Dermis microvascular lymphatic vessel endothelial cell (primary cell): ENCODE data around the gene PLCH2. TPM values are rescaled to one million over a fixed set of nuclear protein-coding genes. Genes with fewer than 3 reads are reported as not detected.

Experiments used
- DNase-seq, 2 donors: peaks; one replicate each; pipeline versions ENCODE4 v3.0.0 to v3.0.0-alpha.2; 2010; ENCODE audit warnings: low read depth in 2 of 2
- total RNA-seq: library from RNA; depleted of rRNA; stranded (reverse); fragments of >200 nt; gene quantifications from 2 replicates; pipeline ENCODE4 v1.2.1, GENCODE V29; 2014

The PLCH2 gene
- total RNA-seq, 1 donor from 2014 or later, result under 0.01 TPM

DNA sequence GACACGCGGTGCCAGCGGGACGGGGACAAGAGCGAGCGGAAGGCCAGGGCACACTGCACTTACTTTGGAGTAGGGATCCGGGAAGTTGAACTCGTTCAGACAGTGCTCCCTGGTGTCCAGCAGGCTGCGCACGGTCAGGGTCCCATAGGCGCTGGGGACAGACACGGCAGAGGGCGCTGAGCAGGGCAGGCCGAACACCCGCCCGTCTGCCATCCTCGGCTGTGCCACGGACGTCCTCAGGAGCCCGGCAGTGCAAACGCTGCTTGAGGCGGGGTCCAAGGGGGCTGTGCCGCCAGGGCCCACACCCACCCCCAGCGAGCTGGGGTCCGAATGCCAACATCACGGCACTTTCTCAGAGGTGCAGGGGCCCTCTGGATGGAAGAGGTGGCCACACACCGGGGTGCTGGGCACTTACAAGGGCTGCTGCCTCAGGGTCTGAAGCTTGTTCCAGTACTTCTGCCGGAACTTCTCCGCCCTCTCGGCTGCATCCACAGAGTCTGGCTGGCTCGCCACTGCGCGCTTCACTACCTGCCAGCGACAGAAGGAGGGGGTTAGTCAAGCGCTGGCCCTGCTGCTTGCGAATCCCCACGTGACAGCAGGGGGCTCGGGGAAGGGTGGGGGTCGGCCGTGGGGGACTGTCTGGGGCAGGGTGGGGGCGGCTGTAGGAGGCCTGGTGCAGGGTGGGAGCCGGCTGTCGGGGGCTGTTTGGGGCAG lies 38.0 kb downstream of the PLCH2 start:
- DNase-seq, result no peak

GRCh38 chr1:2514863-2515762 lies 39.0 kb downstream of the PLCH2 start:
- no peak for DNase-seq

- no peak for DNase-seq
Measured at GRCh38 chr1:2515763-2516080, 39.6 kb downstream of the PLCH2 start.

GRCh38 chr1:2516124-2516523 lies 40.0 kb downstream of the PLCH2 start:
- DNase-seq, result no peak

DNA sequence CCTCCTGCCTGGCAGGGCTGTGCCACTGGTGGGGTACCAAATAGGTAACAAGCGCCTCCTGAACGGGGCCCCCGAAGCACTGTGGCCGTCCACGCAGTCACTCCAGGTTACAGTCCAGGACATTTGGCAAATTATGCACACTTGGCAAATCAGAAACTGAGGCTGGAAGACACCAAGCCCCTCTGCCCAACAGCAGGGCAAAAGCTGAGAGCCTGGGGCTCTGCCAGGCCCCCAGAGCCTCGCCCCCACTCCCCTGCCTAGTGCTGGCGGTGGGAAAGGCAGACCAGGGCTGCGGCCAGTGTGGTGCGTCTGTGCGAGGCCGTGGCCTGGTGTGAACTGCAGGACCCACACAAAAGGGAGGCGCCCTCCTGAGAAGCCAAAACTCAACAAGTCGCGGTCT lies 40.9 kb downstream of the PLCH2 start:
- no peak for DNase-seq

DNA sequence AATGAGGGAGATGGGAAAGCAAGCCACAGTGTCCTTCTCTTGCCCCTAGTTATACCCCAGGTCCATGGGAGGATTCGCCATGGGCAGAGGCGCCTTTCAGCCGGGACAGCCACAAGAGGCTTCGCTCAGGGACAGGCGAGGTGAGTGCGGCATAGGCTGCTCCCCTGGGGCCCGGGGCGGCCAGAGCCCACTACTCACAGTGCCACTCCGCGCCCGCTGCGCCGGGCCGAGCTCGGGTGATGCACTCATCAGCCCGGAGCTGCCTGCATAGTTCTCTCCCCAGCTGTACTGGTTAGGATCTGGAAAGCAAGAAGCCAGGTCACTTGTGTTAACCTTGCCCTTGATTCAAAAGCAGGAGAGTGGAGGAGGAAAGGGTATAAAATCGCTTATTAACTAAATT lies 41.9 kb downstream of the PLCH2 start:
- DNase-seq, result no peak

GRCh38 chr1:2518528-2518927 lies 42.4 kb downstream of the PLCH2 start:
- no peak for DNase-seq

DNA sequence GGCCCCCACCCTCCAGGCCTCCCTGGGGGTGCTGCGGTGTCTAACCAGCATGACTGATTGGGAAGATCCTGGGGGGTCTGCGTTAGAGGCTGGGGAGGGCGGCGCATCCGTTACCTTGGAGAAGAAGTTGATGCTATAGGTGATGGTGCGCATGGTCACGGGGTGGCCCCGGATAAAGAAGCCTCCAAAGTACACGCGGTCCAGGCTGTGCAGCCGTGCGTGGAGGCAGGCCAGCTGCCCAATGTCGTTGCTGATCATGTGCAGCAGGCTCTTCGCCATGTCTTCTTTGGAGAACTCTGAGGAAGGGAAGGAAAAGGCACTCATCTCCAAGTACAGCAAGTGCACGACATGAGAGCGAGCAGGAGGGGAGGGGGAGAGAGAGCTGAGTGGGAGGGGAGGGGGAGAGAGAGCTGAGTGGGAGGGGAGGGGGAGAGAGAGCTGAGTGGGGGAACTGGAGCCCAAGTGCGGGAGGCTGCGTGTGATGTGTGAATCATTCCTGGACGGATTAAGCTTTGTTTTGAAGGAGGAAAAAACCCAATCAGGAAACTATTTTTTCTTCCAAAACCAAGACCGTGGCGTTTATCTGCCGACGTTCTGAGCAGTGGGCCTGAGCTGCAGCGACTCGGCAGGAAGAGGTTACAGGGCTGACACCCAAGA lies 43.1 kb downstream of the PLCH2 start:
- no peak for DNase-seq

GRCh38 chr1:2519729-2520128 lies 43.6 kb downstream of the PLCH2 start:
- DNase-seq, result no peak

GRCh38 chr1:2520206-2520605 lies 44.1 kb downstream of the PLCH2 start:
- no peak for DNase-seq

GRCh38 chr1:2520806-2521205 lies 44.7 kb downstream of the PLCH2 start:
- no peak for DNase-seq

DNA sequence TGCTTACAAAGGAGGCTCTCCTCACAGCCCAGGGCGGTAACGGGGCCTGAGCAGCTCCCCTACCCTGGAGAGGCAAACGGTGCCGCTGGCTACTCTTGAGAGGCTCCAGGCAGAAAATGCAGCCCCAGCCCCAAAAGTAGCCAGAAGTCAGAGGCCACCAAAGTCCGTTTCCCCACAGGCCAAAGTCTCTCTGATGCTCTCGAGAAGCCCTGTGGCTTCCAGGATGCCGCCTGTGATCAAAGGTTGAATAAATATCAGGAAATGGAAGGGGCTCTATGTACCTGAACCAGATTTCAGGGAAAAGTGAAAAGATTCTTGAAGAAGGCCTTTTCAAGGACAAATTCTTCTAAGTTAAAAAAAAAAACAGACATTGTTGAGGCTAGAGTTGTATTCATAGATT lies 46.1 kb downstream of the PLCH2 start:
- no peak for DNase-seq

DNA sequence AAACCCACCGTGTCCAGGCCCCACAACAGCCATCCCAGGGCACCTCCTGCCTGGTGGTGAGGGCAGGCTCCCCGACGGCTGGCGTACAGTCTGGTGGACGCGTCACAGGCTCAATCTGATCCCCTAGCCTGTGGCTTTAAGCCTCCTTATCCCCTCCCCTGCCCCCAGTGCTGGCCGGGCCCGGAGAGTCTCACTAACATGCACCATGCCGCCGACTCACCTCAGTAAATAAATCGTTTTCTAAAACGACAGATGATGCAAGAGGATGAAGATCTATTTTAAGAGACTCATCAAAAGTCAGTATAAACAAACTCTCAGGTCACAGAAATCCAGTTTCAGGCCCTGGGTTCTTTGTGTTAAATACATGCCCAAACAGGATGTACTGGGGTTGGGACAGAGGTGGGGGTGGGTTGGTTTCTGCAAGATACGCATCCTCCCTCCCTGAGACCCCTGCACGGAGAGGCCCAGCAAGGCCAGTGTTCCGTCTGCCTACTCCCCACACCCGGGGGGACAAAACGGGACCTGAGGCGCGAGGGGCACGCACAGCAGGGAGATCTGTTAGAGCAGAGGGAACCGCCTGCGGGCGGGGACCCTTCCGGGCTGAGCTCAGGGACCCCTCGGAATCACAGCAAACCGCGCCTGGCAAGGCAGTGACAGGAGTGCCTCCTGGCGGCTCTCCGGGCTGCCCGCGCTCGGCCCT lies 47.3 kb downstream of the PLCH2 start:
- DNase-seq, result peak in 1 of 2 donors; percentile 24

- DNase-seq, result no peak
Measured at GRCh38 chr1:2523891-2524609, 48.0 kb downstream of the PLCH2 start.

DNA sequence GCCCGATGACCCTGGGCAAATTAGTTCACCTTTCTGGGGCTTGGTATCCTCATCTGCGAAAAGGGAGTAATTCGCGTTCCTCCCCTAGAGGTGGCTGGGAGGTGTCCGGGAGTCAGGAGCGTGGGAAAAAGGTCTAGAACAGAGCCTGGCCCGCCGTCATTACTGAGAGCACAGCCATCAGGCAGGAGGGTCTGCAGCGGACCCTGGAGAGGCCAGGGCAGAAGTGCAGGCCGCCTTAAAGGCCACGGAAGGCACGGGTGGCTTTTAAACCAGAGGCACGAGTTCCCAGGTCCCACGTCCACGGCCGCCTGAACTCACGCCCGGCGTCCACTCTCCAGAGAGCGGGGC lies 49.5 kb downstream of the PLCH2 start:
- no peak for DNase-seq

DNA sequence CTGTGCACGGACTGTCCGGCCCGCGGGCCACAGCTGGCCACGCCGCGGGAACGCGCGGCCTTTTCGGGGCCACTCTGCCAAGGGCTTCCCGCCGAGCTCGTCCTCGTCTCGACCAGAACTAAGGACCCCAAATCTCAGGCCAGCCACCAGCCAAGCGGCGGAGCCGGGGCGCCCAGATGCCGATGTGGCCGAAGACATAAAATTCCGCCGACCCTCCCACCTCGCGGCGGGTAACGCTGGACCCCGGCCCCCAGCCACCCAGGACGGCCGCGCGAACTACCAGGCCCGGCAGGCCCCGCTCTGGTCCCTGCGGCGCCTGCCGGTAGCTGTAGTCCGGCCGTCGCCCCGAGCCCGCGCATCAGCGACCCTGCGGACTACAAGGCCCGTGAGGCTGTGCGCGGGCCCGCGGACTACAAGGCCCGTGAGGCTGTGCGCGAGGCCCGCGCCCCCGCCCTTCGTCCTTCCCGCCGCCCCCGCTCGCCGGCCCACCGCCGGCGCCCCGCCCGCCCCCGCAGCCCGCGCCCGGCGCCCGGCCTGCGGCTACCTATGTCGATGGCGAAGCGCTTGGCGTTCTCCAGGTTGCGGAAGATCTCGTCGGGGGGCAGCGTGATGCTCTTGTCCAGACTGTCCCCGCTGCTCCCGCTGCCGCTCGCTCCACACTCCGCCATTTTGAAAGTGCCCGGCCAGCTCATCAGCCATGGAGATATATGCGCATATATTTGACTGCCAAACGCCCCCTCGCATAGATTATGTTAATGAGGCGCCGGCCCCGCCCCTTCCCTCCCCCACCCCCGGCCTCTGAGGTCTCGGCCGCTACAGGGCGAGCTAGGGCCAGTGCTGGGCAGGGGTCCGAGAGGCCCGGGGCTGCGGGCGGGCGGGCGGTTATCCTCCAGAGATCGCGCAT lies 50.1 kb downstream of the PLCH2 start, which contains the start of gene PANK4:
TSS of gene PANK4 (minus strand) at position 677 of the 904 bp plus-strand sequence. CDS start at position 668, 9 bp downstream.
- peak; percentile 85 to 97 for DNase-seq

GRCh38 chr1:2526824-2527555 lies 50.9 kb downstream of the PLCH2 start:
- DNase-seq, result no peak

DNA sequence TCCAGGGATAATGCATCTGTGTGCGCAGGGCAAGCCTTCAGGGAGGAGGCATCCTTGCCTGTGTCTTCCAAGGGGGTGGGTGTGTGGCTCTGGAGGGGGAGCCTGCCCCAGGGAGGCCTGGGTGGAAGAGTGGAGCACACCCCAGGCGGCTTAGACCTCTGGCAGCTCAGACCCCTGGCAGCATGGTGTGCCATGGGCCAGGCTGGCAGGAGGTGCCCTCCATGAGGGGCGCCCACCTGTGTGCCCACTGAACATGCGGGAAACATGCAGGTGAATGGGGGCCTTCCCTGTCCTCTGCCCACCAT lies 51.4 kb downstream of the PLCH2 start:
- no peak for DNase-seq

DNA sequence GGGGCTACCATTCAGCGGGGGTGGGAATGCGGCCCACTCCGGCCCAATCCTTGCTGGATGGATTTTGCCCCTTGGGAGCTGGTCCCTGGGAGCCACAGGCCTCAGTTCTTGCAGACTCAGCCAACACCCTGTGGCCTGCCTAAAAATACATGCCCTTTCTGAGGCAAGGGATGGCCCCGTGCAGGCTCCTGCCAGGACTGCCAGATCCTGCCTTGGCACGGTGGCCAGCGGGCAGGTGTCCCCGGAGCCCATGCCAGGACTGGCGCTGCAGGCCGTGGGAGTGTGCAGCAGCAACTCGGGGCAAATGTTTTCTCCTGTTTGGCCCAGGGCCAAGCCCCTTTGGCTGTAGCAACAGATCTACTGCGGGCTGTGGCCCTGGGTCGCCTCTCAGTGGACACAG lies 51.9 kb downstream of the PLCH2 start:
- no peak for DNase-seq

DNA sequence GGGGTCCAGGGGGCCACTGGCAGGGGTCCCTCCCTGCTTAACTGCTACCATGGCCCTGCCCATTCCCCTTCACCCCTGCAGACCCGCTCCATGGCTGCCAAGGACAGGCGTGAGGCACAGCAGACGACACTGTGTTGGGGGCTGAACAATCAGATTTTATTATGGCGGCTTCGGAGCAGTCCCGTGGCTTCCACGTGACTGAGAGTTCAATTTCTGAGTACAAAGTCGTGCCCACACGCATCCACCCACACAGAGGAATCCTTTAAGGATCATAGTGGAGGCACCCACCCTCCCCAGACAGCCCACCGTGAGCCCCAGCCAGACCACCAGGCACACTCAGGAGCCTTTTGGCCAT lies 52.5 kb downstream of the PLCH2 start:
- DNase-seq, result no peak
